ENCODE results near the gene LHFPL6.

Gene LHFPL6

GRCh38 chr13:39588384-39588783 lies 14.6 kb downstream of the LHFPL6 start:
- no peak for DNase-seq

- DNase-seq = no peak
These were observed 15.1 kb downstream of the LHFPL6 start for GRCh38 chr13:39587939-39588338.

- no peak for DNase-seq
These were observed 15.9 kb downstream of the LHFPL6 start for GRCh38 chr13:39586958-39587605.

- DNase-seq = no peak
These were observed 16.8 kb downstream of the LHFPL6 start for GRCh38 chr13:39586151-39586550.

GRCh38 chr13:39585219-39585618 lies 17.8 kb downstream of the LHFPL6 start:
- no peak for DNase-seq

- DNase-seq = no peak
These were observed 22.0 kb downstream of the LHFPL6 start for GRCh38 chr13:39580881-39581575.

GRCh38 chr13:39578821-39579291 lies 24.1 kb downstream of the LHFPL6 start:
- no peak for DNase-seq

- no peak for DNase-seq
These were observed 25.0 kb downstream of the LHFPL6 start for GRCh38 chr13:39577838-39578491.

- DNase-seq = no peak
These were observed 25.8 kb downstream of the LHFPL6 start for GRCh38 chr13:39577203-39577602.

GRCh38 chr13:39575641-39576238 lies 27.3 kb downstream of the LHFPL6 start:
- no peak for DNase-seq

GRCh38 chr13:39571502-39572092 lies 31.4 kb downstream of the LHFPL6 start:
- no peak for DNase-seq

- no peak for DNase-seq
These were observed 35.4 kb downstream of the LHFPL6 start for GRCh38 chr13:39567569-39567968.

- DNase-seq = no peak
These were observed 36.6 kb downstream of the LHFPL6 start for GRCh38 chr13:39566216-39566869.

GRCh38 chr13:39565036-39565949 lies 37.7 kb downstream of the LHFPL6 start:
- DNase-seq = peak; percentile 35

GRCh38 chr13:39563470-39563735 lies 39.6 kb downstream of the LHFPL6 start:
- no peak for DNase-seq

- DNase-seq = no peak
These were observed 41.0 kb downstream of the LHFPL6 start for GRCh38 chr13:39561971-39562370.

- DNase-seq = no peak
These were observed 43.1 kb downstream of the LHFPL6 start for GRCh38 chr13:39559847-39560246.

- DNase-seq = no peak
These were observed 45.6 kb downstream of the LHFPL6 start for GRCh38 chr13:39557285-39557955.

GRCh38 chr13:39556866-39557265 lies 46.1 kb downstream of the LHFPL6 start:
- DNase-seq = no peak

GRCh38 chr13:39554371-39554770 lies 48.6 kb downstream of the LHFPL6 start:
- DNase-seq = no peak

GRCh38 chr13:39552246-39552645 lies 50.7 kb downstream of the LHFPL6 start:
- DNase-seq = no peak

Data from amniotic stem cell (primary cell).